Adrenal gland (tissue), 12 donors: Measurements from ENCODE around the gene NOL9. TPM values are rescaled to one million over a fixed set of nuclear protein-coding genes. Genes with fewer than 3 reads are reported as not detected.

ENCODE experiments used
- DNase-seq, 7 donors: peaks; one replicate each; pipeline ENCODE4 v3.0.0-alpha.2; 2019 to 2020
- H3K27ac ChIP-seq, 5 donors: fragments of 200-600 bp; sonication (generic) in 4 of 5; 1 replicate in 3 of 5; 2 replicates in 2 of 5; pipeline versions ENCODE4 v1.5.1 to v1.8.0; 2016 to 2020; ENCODE audit warnings: mild to moderate bottlenecking in 1 of 5
- H3K27me3 ChIP-seq: fragments of 200-600 bp; 2 replicates; pipeline ENCODE4 v1.8.0; 2021
- H3K36me3 ChIP-seq, 2 donors: fragments of 200-600 bp; replicated peaks in 1 of 2; 1 replicate in 1 of 2; 2 replicates in 1 of 2; pipeline versions ENCODE4 v1.5.1 to v1.8.0; 2018 to 2022
- H3K4me1 ChIP-seq, 2 donors: fragments of 200-600 bp; replicated peaks in 1 of 2; 1 replicate in 1 of 2; 2 replicates in 1 of 2; pipeline versions ENCODE4 v1.5.1 to v1.8.0; 2018 to 2021
- H3K4me3 ChIP-seq, 4 donors: fragments of 200-600 bp; sonication (generic) in 3 of 4; one replicate each; pipeline ENCODE4 v1.5.1; 2016 to 2018
- H3K9me3 ChIP-seq, 3 donors: fragments of 200-600 bp; sonication (generic) in 1 of 3; replicated peaks in 1 of 3; 1 replicate in 2 of 3; 2 replicates in 1 of 3; pipeline versions ENCODE4 v1.5.1 to v1.8.0; 2016 to 2021
- POLR2A ChIP-seq, 2 donors: fragments of 450-650 bp; IDR thresholded peaks; one replicate each; pipeline ENCODE4 v1.6.1; 2017; ENCODE audit warnings: antibody characterized with exemption in 2 of 2, mild to moderate bottlenecking in 2 of 2, moderate library complexity in 1 of 2
- WGBS, 4 donors: extraction: QIAGEN DNeasy Blood & Tissue Kit in 2 of 4; methylation state at CpG; one replicate each; pipeline versions ENCODE4 v1.1.5 to v1.1.7; 2013 to 2017; 5-methylcytosine and 5-hydroxymethylcytosine counted together
- intact Hi-C, 2 donors: fragments of 100-400 bp; cut with DNase I; formaldehyde crosslinking; loops; one replicate each; pipeline versions ENCODE4 v1.14.1 to v1.15.0; 2022 to 2023
- polyA plus RNA-seq, 3 donors: library from polyadenylated mRNA; stranded (reverse); fragments of 200-250 nt in 2 of 3; fragments of 350-450 nt in 1 of 3; fragmentation: Illumina TruSeq in 1 of 3; extraction: RNeasy Lipid Tissue Mini Kit (QIAGEN cat#74804) in 1 of 3; gene quantifications; one replicate each; pipeline ENCODE4 v1.2.3, GENCODE V29; 2013 to 2014
- total RNA-seq, 9 donors: library from RNA; depleted of rRNA in 4 of 9; stranded (reverse); fragments of >200 nt in 4 of 9; fragments of 120-200 nt in 1 of 9; fragmentation: NEBNext Ultra II Directional in 1 of 9; extraction: Animal tissue kit (Norgen Biotek cat#: 25700) in 1 of 9; gene quantifications; one replicate each; pipeline versions ENCODE4 v1.1.0 to v1.2.4, GENCODE V29; 2013 to 2023
- TF ChIP-seq, protein P1 (sequence below), 6 experiments: fragments of 450-650 bp in 4 of 6; fragments of 200-600 bp in 2 of 6; sonication (generic) in 1 of 6; IDR thresholded peaks; 1 replicate in 5 of 6; 2 replicates in 1 of 6; pipeline versions ENCODE4 v1.5.1 to v1.8.0; 2016 to 2021; ENCODE audit warnings: antibody characterized with exemption in 6 of 6, mild to moderate bottlenecking in 2 of 6, moderate library complexity in 1 of 6
- donor health status: healthy with polysubstance abuse.
- donor health status: Bipolar disorder and iron deficiency.
- donor health status: DM: yes; HTN: yes; CAD: no.
- donor health status: DM: no; HTN: no; CAD: no.
- donor health status: DM: no; HTN: no; CAD: no.
- donor health status: DM: yes; HTN: yes; CAD: no.

Gene NOL9
- total and polyA plus RNA-seq, 12 donors = 5.9 to 39.7 (median 19.7) TPM

DNA sequence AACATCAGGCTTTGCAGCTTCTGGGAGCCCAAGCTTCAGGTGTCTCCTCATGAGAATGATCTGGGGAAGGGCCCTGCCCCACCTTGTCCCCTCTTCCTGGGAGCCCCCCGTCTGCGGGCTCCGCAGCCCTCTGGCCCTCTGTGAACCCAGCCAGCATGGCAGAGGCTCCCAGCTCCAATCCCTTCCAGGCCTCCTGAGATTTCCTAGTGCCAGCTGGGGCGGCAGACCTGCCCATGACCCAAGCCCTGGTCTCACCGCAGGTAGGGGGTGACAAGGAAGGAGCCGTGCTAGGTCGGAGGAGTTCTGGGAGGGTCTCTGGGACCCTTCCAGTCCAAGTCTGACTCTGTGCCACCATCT is 70.6 kb downstream of the NOL9 start:
- Histone ChIP-seq H3K9me3 (no peaks in the 10 kb centered on the region), H3K4me1 (peaks cover 0 to 15% of the 10 kb centered on the region in 2 donors), H3K36me3 (no peaks in the 10 kb centered on the region), H3K27me3 (no peaks in the 10 kb centered on the region), H3K4me3 (no peak overlapping the region), H3K27ac (no peak overlapping the region)
- TF ChIP-seq, protein P1, sequence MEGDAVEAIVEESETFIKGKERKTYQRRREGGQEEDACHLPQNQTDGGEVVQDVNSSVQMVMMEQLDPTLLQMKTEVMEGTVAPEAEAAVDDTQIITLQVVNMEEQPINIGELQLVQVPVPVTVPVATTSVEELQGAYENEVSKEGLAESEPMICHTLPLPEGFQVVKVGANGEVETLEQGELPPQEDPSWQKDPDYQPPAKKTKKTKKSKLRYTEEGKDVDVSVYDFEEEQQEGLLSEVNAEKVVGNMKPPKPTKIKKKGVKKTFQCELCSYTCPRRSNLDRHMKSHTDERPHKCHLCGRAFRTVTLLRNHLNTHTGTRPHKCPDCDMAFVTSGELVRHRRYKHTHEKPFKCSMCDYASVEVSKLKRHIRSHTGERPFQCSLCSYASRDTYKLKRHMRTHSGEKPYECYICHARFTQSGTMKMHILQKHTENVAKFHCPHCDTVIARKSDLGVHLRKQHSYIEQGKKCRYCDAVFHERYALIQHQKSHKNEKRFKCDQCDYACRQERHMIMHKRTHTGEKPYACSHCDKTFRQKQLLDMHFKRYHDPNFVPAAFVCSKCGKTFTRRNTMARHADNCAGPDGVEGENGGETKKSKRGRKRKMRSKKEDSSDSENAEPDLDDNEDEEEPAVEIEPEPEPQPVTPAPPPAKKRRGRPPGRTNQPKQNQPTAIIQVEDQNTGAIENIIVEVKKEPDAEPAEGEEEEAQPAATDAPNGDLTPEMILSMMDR (IDR thresholded peaks at IDR 0.05) = no peak
- TF ChIP-seq POLR2A (IDR thresholded peaks at IDR 0.05) = no peak
- no peak for DNase-seq
- intact Hi-C loops = loop anchor here (10.0 kb wide), 1 partner anchor 161 kb away; no protein-coding TSS in a partner anchor
- 95 to 100% (median 97%) methylated on average over 2 to 7 of the region's 7 CpGs for WGBS, 4 donors

GRCh38 chr1:6483017-6483760 is 71.1 kb downstream of the NOL9 start:
- H3K36me3 ChIP-seq = no peaks in the 10 kb centered on the region
- peak in 2 of 7 donors; percentile 35 to 67 for DNase-seq
- no peak overlapping the region for H3K27ac ChIP-seq
- H3K4me3 ChIP-seq = no peak overlapping the region
- peaks cover 0 to 15% of the 10 kb centered on the region in 2 donors for H3K4me1 ChIP-seq
- no peaks in the 10 kb centered on the region for H3K27me3 ChIP-seq
- no peaks in the 10 kb centered on the region for H3K9me3 ChIP-seq
- intact Hi-C loops = loop anchor here (10.0 kb wide), 1 partner anchor 162 kb away; no protein-coding TSS in a partner anchor
- 77 to 83% (median 80%) methylated on average over 7 to 14 of the region's 14 CpGs for WGBS, 4 donors
- no peak for TF ChIP-seq POLR2A (IDR thresholded peaks at IDR 0.05)
- TF ChIP-seq, protein P1 (IDR thresholded peaks at IDR 0.05) = no peak

DNA sequence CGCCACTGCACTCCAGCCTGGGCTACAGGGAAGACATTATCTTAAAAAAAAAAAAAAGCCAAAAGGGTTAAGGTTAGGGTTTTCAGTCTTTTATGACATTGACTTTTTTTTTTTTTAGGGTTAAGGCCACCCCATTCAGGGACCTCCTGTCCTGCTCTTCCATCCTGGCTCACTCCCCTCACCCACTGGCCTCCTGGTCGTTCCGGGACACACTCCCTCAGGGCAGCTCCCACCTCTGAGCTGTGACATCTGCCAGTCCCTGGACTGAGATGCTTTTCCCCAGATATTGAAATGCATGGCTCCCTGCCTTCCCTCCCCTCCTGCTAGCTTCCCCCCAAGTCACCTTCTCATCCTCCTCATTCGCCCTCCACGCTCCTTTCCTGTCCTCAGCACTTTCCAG is 72.5 kb downstream of the NOL9 start:
- peaks cover 0 to 5% of the 10 kb centered on the region in 2 donors for H3K36me3 ChIP-seq
- peaks cover 0 to 14% of the 10 kb centered on the region in 2 donors for H3K4me1 ChIP-seq

GRCh38 chr1:6477039-6477820 is 77.1 kb downstream of the NOL9 start:
- no peaks in the 10 kb centered on the region for H3K9me3 ChIP-seq
- TF ChIP-seq POLR2A (IDR thresholded peaks at IDR 0.05) = no peak
- TF ChIP-seq, protein P1 (IDR thresholded peaks at IDR 0.05) = no peak
- H3K4me3 ChIP-seq = no peak overlapping the region
- H3K27me3 ChIP-seq = no peaks in the 10 kb centered on the region
- H3K27ac ChIP-seq = no peak overlapping the region
- WGBS, 4 donors = 88 to 91% (median 89%) methylated on average over 23 to 24 of the region's 24 CpGs
- H3K4me1 ChIP-seq = no peaks in the 10 kb centered on the region
- intact Hi-C loops = no loop called here
- DNase-seq = no peak
- H3K36me3 ChIP-seq = peaks cover 0 to 27% of the 10 kb centered on the region in 2 donors

More for the DNA sequence above, 72.5 kb downstream of the NOL9 start:
- WGBS, 4 donors = 87 to 91% (median 89%) methylated on average over 5 of the region's 5 CpGs
- Histone ChIP-seq H3K27ac (no peak overlapping the region), H3K9me3 (no peaks in the 10 kb centered on the region), H3K27me3 (no peaks in the 10 kb centered on the region), H3K4me3 (no peak overlapping the region)
- TF ChIP-seq, protein P1 (IDR thresholded peaks at IDR 0.05) = no peak
- no peak for TF ChIP-seq POLR2A (IDR thresholded peaks at IDR 0.05)
- intact Hi-C loops = loop anchor here (10.0 kb wide), 1 partner anchor 163 kb away; no protein-coding TSS in a partner anchor
- DNase-seq = no peak
